Neuron (in vitro differentiated cells): ENCODE results near the gene CFAP45.
A peak's percentile ranks its signal among the peaks of the same experiment; 100 is the strongest.

Experiments
- H2AFZ ChIP-seq: one replicate; pipeline ENCODE4 v1.6.1; 2013; ENCODE audit warnings: low read depth, mild to moderate bottlenecking, inconsistent platforms, low read length, moderate library complexity
- H3K27me3 ChIP-seq: one replicate; pipeline ENCODE4 v1.6.1; 2013; ENCODE audit warnings: low read length; ENCODE audit not compliant: insufficient read depth
- H3K36me3 ChIP-seq: one replicate; pipeline ENCODE4 v1.6.1; 2013; ENCODE audit warnings: low read length; ENCODE audit not compliant: insufficient read depth
- H3K4me1 ChIP-seq: one replicate; pipeline ENCODE4 v1.6.1; 2013; ENCODE audit warnings: low read length; ENCODE audit not compliant: insufficient read depth
- H3K4me3 ChIP-seq: 2 replicates; pipeline ENCODE4 v1.5.1; 2013; ENCODE audit warnings: mild to moderate bottlenecking, low read length, moderate library complexity
- H3K9me3 ChIP-seq: one replicate; pipeline ENCODE4 v1.6.1; 2013; ENCODE audit warnings: low read length

CFAP45 gene

DNA sequence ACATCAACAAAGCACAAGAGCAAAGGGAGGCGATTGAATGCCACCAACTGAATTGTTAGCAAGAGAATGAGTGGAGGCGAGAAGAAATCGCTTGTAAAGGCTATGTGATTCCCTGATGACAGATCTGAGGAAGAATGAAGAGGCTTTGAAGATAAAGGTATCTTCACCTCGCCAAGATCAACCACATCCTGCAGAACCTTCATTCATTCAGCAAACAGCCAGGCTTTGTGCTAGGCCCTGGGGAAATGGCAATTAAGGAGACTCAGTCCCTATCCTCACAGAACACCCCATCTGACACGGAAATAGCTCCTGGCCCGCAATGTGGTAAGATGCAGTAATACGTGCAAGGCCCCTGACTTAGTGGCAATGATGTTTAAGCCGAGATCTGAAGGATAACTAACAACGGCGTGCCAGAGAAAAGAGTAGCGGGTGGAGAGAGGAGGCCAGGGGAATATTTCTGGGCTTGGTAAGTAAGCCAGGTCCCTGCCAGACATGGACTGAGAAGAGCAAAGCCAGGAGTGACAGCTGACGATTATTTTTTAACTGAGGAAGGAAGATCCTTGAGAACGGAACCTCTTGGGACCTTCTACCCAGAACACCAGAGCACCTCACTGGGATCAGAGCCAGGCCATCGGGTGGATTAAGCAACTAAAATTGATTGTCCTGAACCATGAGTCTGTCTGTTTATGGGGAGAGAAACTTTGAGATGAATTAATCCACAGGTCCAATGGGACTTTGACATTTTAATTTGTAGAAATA, 32.9 kb downstream of the CFAP45 start:
- Histone ChIP-seq H3K4me3 (no peak overlapping the region), H3K9me3 (no peaks in the 10 kb centered on the region)

DNA sequence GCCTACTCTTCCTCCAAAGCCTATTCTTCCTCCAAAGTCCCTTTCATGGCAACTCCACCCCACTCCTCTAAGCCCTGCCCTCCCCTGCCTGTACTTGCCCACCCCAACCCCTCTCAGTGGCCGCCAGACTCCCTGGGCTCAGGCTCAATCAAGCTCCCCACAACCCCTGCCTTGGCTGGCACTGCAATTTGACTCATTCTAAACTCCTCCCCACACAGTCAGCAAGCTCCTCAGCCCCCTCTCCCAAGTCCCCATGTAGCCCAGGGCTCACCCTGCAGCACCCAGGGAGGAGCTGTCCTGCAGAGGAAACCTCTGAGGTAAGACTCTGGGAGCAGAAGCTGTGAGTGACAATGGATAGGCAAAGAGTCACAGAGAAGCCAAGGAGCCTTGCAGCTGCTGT, 33.9 kb downstream of the CFAP45 start:
- H3K27me3 ChIP-seq = peaks cover 34% of the 10 kb centered on the region

More for the DNA sequence above, 32.9 kb downstream of the CFAP45 start:
- Histone ChIP-seq H3K36me3 (no peaks in the 10 kb centered on the region), H3K4me1 (no peaks in the 10 kb centered on the region), H2AFZ (no peak overlapping the region), H3K27me3 (peaks cover 30% of the 10 kb centered on the region)

DNA sequence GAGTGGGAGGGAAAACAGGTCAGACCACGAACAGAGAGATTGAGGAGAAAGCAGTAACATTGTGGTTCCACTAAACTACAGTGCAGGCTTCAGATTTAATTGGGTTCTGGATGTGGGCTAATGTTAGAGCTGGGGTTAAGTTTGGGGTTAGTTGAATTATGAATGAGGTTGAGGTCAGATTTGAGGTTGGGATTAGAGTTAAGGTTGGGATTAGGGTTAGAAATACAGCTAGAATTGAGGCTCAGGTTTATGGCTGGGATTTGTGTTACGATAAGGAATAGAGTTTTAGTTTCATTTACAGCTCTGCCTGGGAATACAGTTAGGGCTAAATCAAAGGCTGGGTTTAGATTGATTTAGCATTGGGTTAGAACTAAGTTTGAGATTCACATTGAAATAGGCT, 35.7 kb downstream of the CFAP45 start:
- Histone ChIP-seq H2AFZ (no peak overlapping the region), H3K4me1 (no peaks in the 10 kb centered on the region), H3K27me3 (peaks cover 39% of the 10 kb centered on the region), H3K9me3 (no peaks in the 10 kb centered on the region), H3K4me3 (no peak overlapping the region), H3K36me3 (no peaks in the 10 kb centered on the region)

More for the DNA sequence above, 33.9 kb downstream of the CFAP45 start:
- H3K9me3 ChIP-seq = no peaks in the 10 kb centered on the region
- H3K4me1 ChIP-seq = no peaks in the 10 kb centered on the region
- no peak overlapping the region for H2AFZ ChIP-seq
- H3K36me3 ChIP-seq = no peaks in the 10 kb centered on the region
- H3K4me3 ChIP-seq = no peak overlapping the region

DNA sequence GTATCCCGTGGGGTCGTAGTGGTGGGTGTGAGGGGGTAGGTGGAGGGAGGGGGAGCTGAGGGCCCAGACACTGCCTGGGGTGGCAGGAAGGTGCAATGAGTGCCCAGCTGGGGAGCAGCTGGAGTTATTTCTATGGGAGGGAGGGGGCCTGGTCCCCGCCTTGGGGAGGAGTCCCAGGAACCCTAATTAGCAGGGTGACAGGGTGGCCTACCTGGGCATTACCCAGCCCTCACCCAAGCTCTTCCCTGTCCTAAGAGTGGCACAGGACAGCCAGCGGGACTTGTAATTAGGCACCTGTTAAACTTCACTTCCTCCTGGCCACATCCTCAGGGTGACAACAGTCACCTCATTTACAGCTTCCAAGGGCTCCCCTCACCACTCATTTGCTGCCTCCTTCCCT, 37.4 kb downstream of the CFAP45 start, which contains the start of gene VSIG8:
Gene VSIG8 (minus strand): TSS at position 101 of the 400 bp plus-strand sequence. CDS start 136 bp downstream, outside the sequence.
- Histone ChIP-seq H3K27me3 (peaks cover 30% of the 10 kb centered on the region), H2AFZ (no peak within 1 kb of the TSS)

DNA sequence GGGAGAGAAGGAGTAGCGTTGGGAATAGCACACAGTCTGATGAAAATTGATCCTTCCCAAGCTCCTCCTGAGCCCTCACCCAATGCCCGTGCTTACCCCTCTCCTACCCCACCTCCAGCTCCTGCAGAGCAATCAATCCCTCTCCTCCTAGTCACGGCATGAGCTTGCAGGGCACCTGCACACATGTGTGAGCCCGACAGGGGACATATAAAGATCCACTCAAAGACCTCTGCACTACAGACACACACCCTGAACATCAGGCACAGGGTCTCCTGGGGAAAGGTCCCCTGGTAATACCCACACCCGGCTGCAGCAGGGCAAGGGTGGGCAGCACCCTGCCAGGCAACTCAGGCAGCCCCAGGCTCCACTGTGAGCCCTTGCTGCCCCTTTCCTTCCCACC, 37.9 kb downstream of the CFAP45 start:
- peaks cover 32% of the 10 kb centered on the region for H3K27me3 ChIP-seq
- H3K4me3 ChIP-seq = no peak overlapping the region

More for the DNA sequence above, 37.4 kb downstream of the CFAP45 start, which contains the start of gene VSIG8:
- Histone ChIP-seq H3K4me3 (no peak within 1 kb of the TSS), H3K36me3 (no peaks in the 10 kb centered on the region), H3K4me1 (no peaks in the 10 kb centered on the region), H3K9me3 (no peaks in the 10 kb centered on the region)

DNA sequence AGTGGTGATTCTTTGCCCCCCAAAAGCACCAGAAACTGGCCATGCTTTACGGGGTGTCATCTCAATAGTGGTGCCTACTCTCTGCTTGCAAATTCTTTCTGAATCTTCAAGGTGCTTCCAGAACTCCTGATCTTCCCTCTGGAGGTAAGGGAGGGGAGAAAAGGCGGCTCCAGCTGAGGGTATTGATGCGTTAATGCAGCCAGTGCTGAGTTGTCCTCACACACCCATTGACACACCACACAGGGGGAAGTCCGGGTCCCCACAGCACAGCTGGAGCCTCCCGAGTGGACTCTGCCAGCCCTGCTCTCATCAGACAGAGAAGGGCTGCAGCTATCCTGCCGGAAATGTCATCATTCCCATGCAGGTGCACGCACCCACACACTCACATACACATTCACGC, 38.7 kb downstream of the CFAP45 start:
- no peaks in the 10 kb centered on the region for H3K4me1 ChIP-seq
- peaks cover 39% of the 10 kb centered on the region for H3K27me3 ChIP-seq
- H2AFZ ChIP-seq = no peak overlapping the region
- H3K36me3 ChIP-seq = no peaks in the 10 kb centered on the region
- H3K4me3 ChIP-seq = no peak overlapping the region
- no peaks in the 10 kb centered on the region for H3K9me3 ChIP-seq

More for the DNA sequence above, 37.9 kb downstream of the CFAP45 start:
- no peaks in the 10 kb centered on the region for H3K9me3 ChIP-seq
- H3K4me1 ChIP-seq = no peaks in the 10 kb centered on the region
- no peak overlapping the region for H2AFZ ChIP-seq
- no peaks in the 10 kb centered on the region for H3K36me3 ChIP-seq

DNA sequence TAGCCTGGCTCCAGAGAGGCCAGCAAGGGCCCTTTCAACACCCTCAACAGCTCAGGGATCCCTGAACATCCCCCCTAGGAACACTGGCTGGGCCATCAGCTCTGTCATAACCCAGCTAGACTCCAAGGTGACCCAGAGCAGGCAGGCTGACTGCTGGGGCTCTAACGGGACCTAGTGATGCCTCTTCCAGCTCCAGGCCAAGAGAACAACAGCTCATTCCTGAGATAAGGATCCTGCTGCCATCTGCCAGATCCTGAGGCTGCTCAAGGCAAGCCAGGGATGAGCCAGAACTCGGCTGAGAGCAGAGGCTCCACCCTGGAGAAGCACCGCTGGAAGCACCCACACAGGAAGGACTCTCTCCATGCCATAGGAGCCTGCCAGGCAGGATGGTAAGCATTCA, 39.5 kb downstream of the CFAP45 start:
- Histone ChIP-seq H3K27me3 (peaks cover 42% of the 10 kb centered on the region), H3K4me1 (no peaks in the 10 kb centered on the region)

DNA sequence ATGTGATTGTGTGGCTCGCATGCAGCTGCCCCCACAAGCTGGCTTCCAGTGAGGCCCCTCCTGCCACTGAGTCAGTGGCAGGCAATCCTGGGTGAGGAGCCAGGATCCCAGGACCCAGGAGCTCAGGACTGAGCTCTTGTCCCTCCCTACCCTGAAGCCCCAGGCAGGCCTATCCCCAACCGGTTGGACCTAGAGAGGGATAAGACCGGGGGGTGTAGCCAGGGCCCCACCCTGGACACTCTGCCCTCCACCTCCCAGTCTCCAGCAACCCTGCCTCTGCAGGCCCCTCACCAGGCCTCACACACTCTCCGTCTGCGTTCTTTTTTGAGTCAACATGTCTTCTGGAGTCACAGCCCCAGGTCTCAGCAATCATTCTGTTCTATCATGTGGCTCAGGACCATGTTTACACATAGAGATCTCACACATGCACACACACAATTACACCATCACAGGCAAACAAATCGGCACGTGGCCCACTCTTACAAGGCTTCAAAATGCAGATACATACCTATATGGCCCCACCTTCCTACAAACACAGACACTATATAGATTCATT, 40.1 kb downstream of the CFAP45 start:
- H3K27me3 ChIP-seq = peaks cover 47% of the 10 kb centered on the region
- no peak overlapping the region for H3K4me3 ChIP-seq
- no peaks in the 10 kb centered on the region for H3K4me1 ChIP-seq

More for the DNA sequence above, 39.5 kb downstream of the CFAP45 start:
- H3K4me3 ChIP-seq = no peak overlapping the region
- H3K36me3 ChIP-seq = no peaks in the 10 kb centered on the region
- no peaks in the 10 kb centered on the region for H3K9me3 ChIP-seq
- no peak overlapping the region for H2AFZ ChIP-seq

DNA sequence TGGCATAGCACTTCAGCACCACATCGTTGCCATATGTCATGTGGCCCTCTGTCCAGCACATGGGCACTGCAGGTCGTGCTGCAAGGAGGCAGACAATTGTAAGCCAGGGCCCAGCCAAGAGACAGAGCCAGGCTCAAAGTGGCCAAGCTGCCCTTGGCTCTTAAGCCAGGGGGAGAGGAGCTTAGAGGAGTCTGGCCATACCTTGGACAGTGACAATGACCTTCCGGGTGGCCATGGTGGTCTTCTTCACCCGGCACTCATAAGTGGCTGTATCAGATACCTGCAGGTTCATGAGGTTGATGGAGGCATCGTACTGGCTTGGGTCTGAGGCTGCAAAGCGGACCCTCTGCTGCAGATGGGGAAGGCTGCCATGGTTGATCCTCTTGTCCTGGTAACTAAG, 42.1 kb downstream of the CFAP45 start:
- Histone ChIP-seq H3K4me3 (no peak overlapping the region), H3K36me3 (no peaks in the 10 kb centered on the region), H3K4me1 (peaks cover 7% of the 10 kb centered on the region), H2AFZ (no peak overlapping the region), H3K9me3 (no peaks in the 10 kb centered on the region), H3K27me3 (peaks cover 64% of the 10 kb centered on the region)

More for the DNA sequence above, 40.1 kb downstream of the CFAP45 start:
- H3K36me3 ChIP-seq = no peaks in the 10 kb centered on the region
- no peak overlapping the region for H2AFZ ChIP-seq
- no peaks in the 10 kb centered on the region for H3K9me3 ChIP-seq

DNA sequence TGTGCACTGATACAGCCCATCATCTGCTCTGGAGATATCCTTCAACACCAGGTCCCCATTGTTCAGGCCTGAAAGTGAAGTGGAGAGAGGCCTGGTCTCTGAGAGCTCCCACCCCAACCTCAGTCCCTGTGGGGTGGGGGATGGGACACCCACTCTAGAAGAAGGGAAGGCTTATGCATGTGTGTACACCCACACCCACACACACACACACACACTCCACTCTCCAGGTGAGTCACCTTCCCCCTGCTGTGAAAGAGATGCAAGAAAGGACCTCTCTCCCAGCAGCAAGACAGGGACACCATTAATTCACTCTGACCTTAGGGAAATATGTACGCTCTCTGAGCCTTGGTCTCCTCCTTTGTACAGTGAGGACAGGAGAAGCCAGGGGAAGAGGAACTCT, 43.4 kb downstream of the CFAP45 start:
- H3K9me3 ChIP-seq = no peaks in the 10 kb centered on the region
- peaks cover 7% of the 10 kb centered on the region for H3K4me1 ChIP-seq
- no peaks in the 10 kb centered on the region for H3K36me3 ChIP-seq
- no peak overlapping the region for H3K4me3 ChIP-seq
- H2AFZ ChIP-seq = no peak overlapping the region
- peaks cover 60% of the 10 kb centered on the region for H3K27me3 ChIP-seq

DNA sequence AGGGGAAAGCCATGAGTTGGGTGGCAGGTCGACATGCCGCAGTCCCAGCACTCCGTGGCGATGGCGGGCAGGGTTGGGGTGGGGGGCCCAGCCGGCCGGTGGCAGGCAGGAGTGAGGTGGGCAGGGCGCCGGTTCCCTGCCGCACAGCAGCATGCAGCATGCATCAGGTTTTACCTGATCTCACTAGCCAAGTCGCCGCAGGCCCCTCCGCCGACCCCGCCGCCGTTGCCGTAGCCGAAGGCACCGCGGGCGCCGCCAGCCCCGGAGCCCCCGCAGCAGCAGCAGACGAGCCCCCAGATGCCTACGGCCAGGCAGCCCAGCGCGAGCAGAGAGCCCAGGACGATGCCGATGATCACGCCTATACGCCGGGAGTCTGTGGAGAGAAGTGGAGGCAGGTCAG, 44.3 kb downstream of the CFAP45 start:
- Histone ChIP-seq H3K36me3 (no peaks in the 10 kb centered on the region), H3K4me1 (peaks cover 7% of the 10 kb centered on the region), H2AFZ (no peak overlapping the region), H3K4me3 (no peak overlapping the region), H3K27me3 (peaks cover 51% of the 10 kb centered on the region), H3K9me3 (no peaks in the 10 kb centered on the region)

DNA sequence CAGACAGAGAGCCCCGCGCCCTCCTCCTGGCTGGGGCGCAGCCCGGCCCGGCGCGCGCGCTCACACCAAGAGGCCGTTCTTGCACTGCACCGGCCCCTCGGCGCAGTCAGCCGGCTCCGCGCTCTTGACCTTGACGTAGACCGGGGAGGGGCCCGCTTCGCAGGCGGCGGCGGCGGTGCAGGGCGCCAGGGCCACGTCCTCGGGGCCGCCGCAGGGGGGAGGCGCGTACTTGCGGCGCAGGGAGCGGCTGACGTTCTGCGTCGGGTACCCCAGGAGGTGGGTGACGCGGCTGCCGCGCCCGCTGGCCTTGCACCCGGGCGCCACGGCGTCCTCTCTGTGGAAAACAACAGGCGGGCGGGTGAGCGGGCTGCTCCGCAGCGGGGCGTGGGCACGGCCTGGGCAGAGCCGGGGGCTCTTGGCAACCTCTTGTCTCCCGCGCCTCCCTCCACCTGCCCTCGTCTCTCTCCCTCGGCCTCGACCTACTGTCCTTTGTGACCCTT, 45.2 kb downstream of the CFAP45 start:
- H3K4me1 ChIP-seq = peaks cover 7% of the 10 kb centered on the region
- H3K27me3 ChIP-seq = peaks cover 44% of the 10 kb centered on the region
- H3K36me3 ChIP-seq = no peaks in the 10 kb centered on the region
- H3K4me3 ChIP-seq = peak overlapping the region; percentile 37
- peak overlapping the region; percentile 80 for H2AFZ ChIP-seq
- no peaks in the 10 kb centered on the region for H3K9me3 ChIP-seq

DNA sequence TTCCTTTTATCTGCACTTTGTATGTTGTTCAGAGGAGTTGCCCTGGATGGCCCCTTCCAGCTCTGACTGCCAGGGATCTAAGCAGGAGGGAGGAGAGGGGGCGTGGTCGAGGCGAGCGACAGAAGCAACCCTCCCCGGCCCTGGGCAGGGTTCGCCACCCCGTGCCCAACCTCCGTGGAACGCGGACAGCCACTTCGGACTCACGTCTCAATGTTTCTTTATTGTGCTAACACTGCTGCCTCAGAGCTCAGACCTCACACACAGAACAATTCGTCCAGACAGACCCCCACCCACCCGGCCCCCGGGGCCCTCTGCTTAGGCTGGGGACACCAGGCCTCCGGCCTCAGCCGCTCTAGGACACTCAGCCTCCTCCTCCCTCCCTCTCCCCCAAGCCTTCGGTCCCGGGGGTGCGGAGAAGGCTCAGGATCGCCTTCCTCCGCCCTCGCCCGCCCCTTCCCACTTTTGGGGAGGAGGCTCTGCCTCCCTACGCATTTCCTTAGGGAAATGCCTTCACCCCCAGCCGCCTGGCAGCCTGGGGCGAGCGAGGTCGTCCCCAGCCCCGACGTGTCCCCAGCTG, 45.8 kb downstream of the CFAP45 start:
- Histone ChIP-seq H3K36me3 (no peaks in the 10 kb centered on the region), H2AFZ (peak overlapping the region; percentile 80), H3K27me3 (peaks cover 44% of the 10 kb centered on the region), H3K4me3 (peak overlapping the region; percentile 37), H3K4me1 (peaks cover 7% of the 10 kb centered on the region), H3K9me3 (no peaks in the 10 kb centered on the region)
